ENCODE results near the gene FGF18.

GRCh38 chr5:171405615-171406014 lies 13.8 kb upstream of the FGF18 start:
- TF ChIP-seq POLR2A (IDR thresholded peaks at IDR 0.05): no peak
- no peak for TF ChIP-seq CTCF (IDR thresholded peaks at IDR 0.05 in 4 of 5, conservative IDR thresholded peaks at IDR 0.05 in 1 of 5)

Measured in gastrocnemius medialis (tissue), 4 donors.